Caco-2 (cell line): ENCODE results near the gene GNG7. TPM values are rescaled to one million over a fixed set of nuclear protein-coding genes. Genes with fewer than 3 reads are reported as not detected.

Experiments
- BruUV-seq: library from RNA; stranded (reverse); fragments of 400-500 nt; replicated peaks from 2 replicates; lab custom pipeline; 2021; lab: Mats Ljungman, UMichigan
- CTCF ChIA-PET: fragments of 300-600 bp; sonication (Branson Sonifier 250); formaldehyde crosslinking; loops from one replicate; lab custom pipeline; 2022; ENCODE audit warnings: antibody characterized with exemption; lab: Charles Lee
- POLR2A ChIA-PET: fragments of 300-600 bp; sonication (Branson Sonifier 250); formaldehyde crosslinking; loops from one replicate; lab custom pipeline; 2022; ENCODE audit warnings: antibody characterized with exemption; lab: Charles Lee
- DNase-seq, 2 experiments: peaks; one replicate each; pipeline versions ENCODE4 v3.0.0 to v3.0.0-alpha.2; 2020 to 2022
- H3K27me3 ChIP-seq: replicated peaks from 2 replicates; pipeline ENCODE4 v1.6.0; 2011; ENCODE audit warnings: low read length; ENCODE audit not compliant: control insufficient read depth, insufficient read depth
- H3K36me3 ChIP-seq: 2 replicates; pipeline ENCODE4 v1.5.1; 2011; ENCODE audit warnings: low read length; ENCODE audit not compliant: control insufficient read depth, insufficient read depth
- H3K4me1 ChIP-seq: fragments of 250-450 bp; sonication (Bioruptor Pico); 2 replicates; pipeline ENCODE4 v1.5.1; 2020; ENCODE audit warnings: mild to moderate bottlenecking
- H3K4me3 ChIP-seq: 2 replicates; pipeline ENCODE4 v1.5.1; 2011; ENCODE audit warnings: low read depth, mild to moderate bottlenecking, control low read depth, low read length
- H3K9me3 ChIP-seq: fragments of 250-450 bp; sonication (Bioruptor Pico); 2 replicates; pipeline ENCODE4 v1.5.1; 2020; ENCODE audit warnings: mild to moderate bottlenecking, moderate library complexity
- H3K27ac Mint-ChIP-seq: one replicate; pipeline ENCODE4 v1.8.0; 2022; ENCODE audit warnings: mixed read lengths; ENCODE audit not compliant: unreplicated experiment
- H3K27me3 Mint-ChIP-seq: one replicate; pipeline ENCODE4 v1.8.0; 2022; ENCODE audit warnings: mixed read lengths; ENCODE audit not compliant: insufficient read depth, unreplicated experiment
- H3K36me3 Mint-ChIP-seq: one replicate; pipeline ENCODE4 v1.8.0; 2022; ENCODE audit warnings: mild to moderate bottlenecking, mixed read lengths; ENCODE audit not compliant: insufficient read depth, unreplicated experiment
- H3K4me1 Mint-ChIP-seq: one replicate; pipeline ENCODE4 v1.8.0; 2022; ENCODE audit warnings: low read depth, mixed read lengths; ENCODE audit not compliant: unreplicated experiment
- H3K4me3 Mint-ChIP-seq: one replicate; pipeline ENCODE4 v1.8.0; 2022; ENCODE audit warnings: mild to moderate bottlenecking, moderate library complexity, mixed read lengths; ENCODE audit not compliant: unreplicated experiment
- H3K9me3 Mint-ChIP-seq: one replicate; pipeline ENCODE4 v1.8.0; 2022; ENCODE audit warnings: mixed read lengths; ENCODE audit not compliant: unreplicated experiment
- intact Hi-C: fragments of 100-400 bp; cut with micrococcal nuclease; formaldehyde crosslinking; loops from one replicate; pipeline ENCODE4 v1.10.0; 2022; ENCODE audit not compliant: unreplicated experiment
- total RNA-seq: library from RNA; stranded (reverse); gene quantifications from 2 replicates; pipeline ENCODE4 v1.2.3, GENCODE V29; 2022
- TF ChIP-seq, protein P1 (sequence below), 2 experiments: fragments of 200-600 bp in 1 of 2; IDR thresholded peaks; 1 replicate in 1 of 2; 2 replicates in 1 of 2; pipeline versions ENCODE4 v1.5.1 to v1.8.0; 2011 to 2022; ENCODE audit warnings: antibody characterized with exemption in 1 of 2, control low read depth in 1 of 2, inconsistent platforms in 1 of 2, low read depth in 1 of 2, low read length in 1 of 2, mild to moderate bottlenecking in 1 of 2, moderate library complexity in 1 of 2; ENCODE audit not compliant: insufficient read depth in 1 of 2, severe bottlenecking in 1 of 2, unreplicated experiment in 1 of 2

The GNG7 gene
- total RNA-seq, 1 experiment from 2014 or later, result 0.43 TPM

DNA sequence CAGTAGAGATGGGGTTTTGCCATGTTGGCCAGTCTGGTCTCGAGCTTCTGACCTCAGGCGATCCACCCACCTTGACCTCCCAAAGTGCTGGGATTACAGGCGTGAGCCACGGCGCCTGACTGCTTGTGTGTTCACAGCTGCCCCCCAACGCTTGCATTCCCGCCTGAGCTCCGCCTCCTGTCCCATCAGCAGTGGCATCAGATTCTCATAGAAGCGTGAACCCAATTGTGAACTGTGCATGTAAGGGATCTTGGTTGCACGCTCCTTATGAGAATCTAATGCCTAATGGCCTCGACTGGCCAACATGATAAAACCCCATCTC lies 150.7 kb downstream of the GNG7 start:
- Histone ChIP-seq H3K27me3 (no peaks in the 10 kb centered on the region), H3K4me3 (no peak overlapping the region), H3K36me3 (no peaks in the 10 kb centered on the region), H3K9me3 (no peaks in the 10 kb centered on the region), H3K4me1 (peaks cover 11% of the 10 kb centered on the region)
- BruUV-seq, result no TSS peak
- POLR2A ChIA-PET, result no interaction called here
- no peak overlapping the region for H3K4me3 Mint-ChIP-seq
- no peak for DNase-seq
- H3K36me3 Mint-ChIP-seq, result peaks cover 11% of the 10 kb centered on the region
- TF ChIP-seq, protein P1, sequence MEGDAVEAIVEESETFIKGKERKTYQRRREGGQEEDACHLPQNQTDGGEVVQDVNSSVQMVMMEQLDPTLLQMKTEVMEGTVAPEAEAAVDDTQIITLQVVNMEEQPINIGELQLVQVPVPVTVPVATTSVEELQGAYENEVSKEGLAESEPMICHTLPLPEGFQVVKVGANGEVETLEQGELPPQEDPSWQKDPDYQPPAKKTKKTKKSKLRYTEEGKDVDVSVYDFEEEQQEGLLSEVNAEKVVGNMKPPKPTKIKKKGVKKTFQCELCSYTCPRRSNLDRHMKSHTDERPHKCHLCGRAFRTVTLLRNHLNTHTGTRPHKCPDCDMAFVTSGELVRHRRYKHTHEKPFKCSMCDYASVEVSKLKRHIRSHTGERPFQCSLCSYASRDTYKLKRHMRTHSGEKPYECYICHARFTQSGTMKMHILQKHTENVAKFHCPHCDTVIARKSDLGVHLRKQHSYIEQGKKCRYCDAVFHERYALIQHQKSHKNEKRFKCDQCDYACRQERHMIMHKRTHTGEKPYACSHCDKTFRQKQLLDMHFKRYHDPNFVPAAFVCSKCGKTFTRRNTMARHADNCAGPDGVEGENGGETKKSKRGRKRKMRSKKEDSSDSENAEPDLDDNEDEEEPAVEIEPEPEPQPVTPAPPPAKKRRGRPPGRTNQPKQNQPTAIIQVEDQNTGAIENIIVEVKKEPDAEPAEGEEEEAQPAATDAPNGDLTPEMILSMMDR (IDR thresholded peaks at IDR 0.05; ENCODE audit: insufficient read depth in 1 of 2, low read depth in 1 of 2, low read length in 1 of 2, severe bottlenecking in 1 of 2, unreplicated experiment in 1 of 2), result no peak
- no peak overlapping the region for H3K27ac Mint-ChIP-seq
- H3K27me3 Mint-ChIP-seq, result no peaks in the 10 kb centered on the region
- no peaks in the 10 kb centered on the region for H3K9me3 Mint-ChIP-seq
- intact Hi-C loops, result no loop called here
- H3K4me1 Mint-ChIP-seq, result peaks cover 8% of the 10 kb centered on the region
- CTCF ChIA-PET, result no interaction called here

DNA sequence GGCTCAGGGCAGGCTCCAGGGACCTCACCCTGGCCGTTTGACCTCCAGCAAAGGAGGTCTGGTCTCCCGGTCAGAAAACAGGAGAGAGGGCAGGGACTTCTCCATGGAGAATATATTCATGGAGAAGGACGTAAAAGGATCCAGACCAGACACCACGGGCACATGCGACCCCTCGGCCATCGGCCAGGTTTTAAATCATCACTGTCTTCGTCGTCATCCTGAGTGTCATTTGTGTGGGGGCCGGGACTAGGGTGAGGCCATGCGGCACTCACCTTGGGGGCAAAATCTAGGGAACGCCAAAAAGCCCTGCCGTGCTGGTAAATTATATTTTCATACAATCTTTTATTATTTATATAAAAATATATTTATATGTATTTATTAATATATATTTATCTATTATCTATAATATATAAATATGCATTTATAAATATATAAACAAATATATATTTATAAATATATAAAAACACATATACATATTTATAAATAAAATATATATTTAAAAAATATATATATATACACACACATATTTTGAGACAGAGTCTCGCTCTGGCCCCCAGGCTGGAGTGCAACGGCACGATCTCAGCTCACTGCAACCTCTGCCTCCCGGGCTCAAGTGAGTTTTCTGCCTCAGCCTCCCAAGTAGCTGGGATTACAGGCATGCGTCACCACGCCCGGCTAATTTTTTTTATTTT lies 151.2 kb downstream of the GNG7 start:
- POLR2A ChIA-PET, result no interaction called here
- Histone ChIP-seq H3K4me1 (peaks cover 16% of the 10 kb centered on the region), H3K36me3 (no peaks in the 10 kb centered on the region), H3K9me3 (no peaks in the 10 kb centered on the region), H3K4me3 (no peak overlapping the region), H3K27me3 (no peaks in the 10 kb centered on the region)
- CTCF ChIA-PET, result interaction anchor here (1.0 kb wide), 1 partner anchor 9 kb away, joined by 3 read pairs; no protein-coding TSS in a partner anchor
- DNase-seq, result no peak
- TF ChIP-seq, protein P1 (IDR thresholded peaks at IDR 0.05; ENCODE audit: insufficient read depth in 1 of 2, low read depth in 1 of 2, low read length in 1 of 2, severe bottlenecking in 1 of 2, unreplicated experiment in 1 of 2), result no peak
- Mint-ChIP-seq H3K9me3 (no peaks in the 10 kb centered on the region), H3K27me3 (no peaks in the 10 kb centered on the region), H3K4me1 (peaks cover 7% of the 10 kb centered on the region), H3K36me3 (peaks cover 11% of the 10 kb centered on the region), H3K4me3 (no peak overlapping the region), H3K27ac (no peak overlapping the region)
- BruUV-seq, result no TSS peak
- intact Hi-C loops, result no loop called here

DNA sequence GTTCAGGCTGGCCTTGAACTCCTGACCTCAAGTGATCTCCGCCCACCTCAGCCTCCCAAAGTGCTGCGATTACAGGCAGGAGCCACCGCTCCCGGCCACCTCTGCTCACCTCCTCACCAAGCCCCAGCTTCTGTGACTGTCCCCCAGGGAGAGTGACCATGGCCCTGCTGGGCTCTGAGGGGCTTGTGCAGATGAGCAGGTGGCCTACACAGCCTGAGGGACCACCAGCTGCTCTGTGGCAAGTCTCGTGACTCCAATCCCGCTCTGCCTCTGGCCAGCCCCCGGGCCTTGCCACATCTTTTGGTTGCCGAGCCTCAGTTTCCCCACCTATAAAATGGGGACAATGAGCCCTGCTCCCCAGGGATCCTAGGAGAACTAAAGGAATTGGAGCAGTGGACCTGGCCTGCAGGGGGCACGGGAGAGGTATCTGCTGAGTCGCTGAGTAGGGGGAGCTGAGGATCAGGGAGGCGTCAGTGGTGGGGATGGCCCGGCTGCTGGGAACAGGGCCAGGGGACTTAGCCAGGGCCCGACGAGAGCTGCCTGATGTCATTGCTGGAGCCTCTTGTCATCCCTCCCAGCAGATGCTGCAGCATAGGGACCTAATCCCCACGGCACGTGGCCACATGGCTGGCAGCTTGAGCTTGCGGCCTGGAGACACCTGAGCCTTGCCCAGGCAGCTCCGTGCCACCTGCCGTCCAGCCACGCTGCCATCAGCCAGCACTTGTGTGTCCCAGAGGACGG lies 151.9 kb downstream of the GNG7 start:
- no peak overlapping the region for H3K4me3 ChIP-seq
- TF ChIP-seq, protein P1 (IDR thresholded peaks at IDR 0.05; ENCODE audit: insufficient read depth in 1 of 2, low read depth in 1 of 2, low read length in 1 of 2, severe bottlenecking in 1 of 2, unreplicated experiment in 1 of 2), result no peak
- intact Hi-C loops, result no loop called here
- H3K36me3 Mint-ChIP-seq, result peaks cover 11% of the 10 kb centered on the region
- no peak overlapping the region for H3K4me3 Mint-ChIP-seq
- POLR2A ChIA-PET, result no interaction called here
- no TSS peak for BruUV-seq
- no peaks in the 10 kb centered on the region for H3K27me3 Mint-ChIP-seq
- H3K9me3 Mint-ChIP-seq, result no peaks in the 10 kb centered on the region
- H3K4me1 Mint-ChIP-seq, result peaks cover 7% of the 10 kb centered on the region
- H3K4me1 ChIP-seq, result peaks cover 18% of the 10 kb centered on the region
- no peaks in the 10 kb centered on the region for H3K36me3 ChIP-seq
- H3K27me3 ChIP-seq, result no peaks in the 10 kb centered on the region
- no peak for DNase-seq
- no peaks in the 10 kb centered on the region for H3K9me3 ChIP-seq
- H3K27ac Mint-ChIP-seq, result no peak overlapping the region
- CTCF ChIA-PET, result interaction anchor here (1.0 kb wide), 1 partner anchor 8 kb away, joined by 3 read pairs; no protein-coding TSS in a partner anchor
